PC-9 (cell line): Measurements from ENCODE around the gene UCHL1. TPM values are rescaled to one million over a fixed set of nuclear protein-coding genes. Genes with fewer than 3 reads are reported as not detected.

Source experiments
- BruUV-seq: library from RNA; stranded (reverse); fragments of 400-500 nt; replicated peaks from 2 replicates; lab custom pipeline; 2021; lab: Mats Ljungman, UMichigan
- CTCF ChIA-PET: fragments of 300-600 bp; sonication (Branson Sonifier 250); formaldehyde crosslinking; loops from one replicate; lab custom pipeline; 2022; ENCODE audit warnings: antibody characterized with exemption; lab: Charles Lee
- POLR2A ChIA-PET: fragments of 300-600 bp; sonication (Branson Sonifier 250); formaldehyde crosslinking; loops from one replicate; lab custom pipeline; 2022; ENCODE audit warnings: antibody characterized with exemption; ENCODE audit not compliant: unreplicated experiment; lab: Charles Lee
- DNase-seq, 2 experiments: peaks; one replicate each; pipeline versions ENCODE4 v3.0.0 to v3.0.0-alpha.2; 2015 to 2022; ENCODE audit warnings: mixed read lengths in 1 of 2
- H2AFZ ChIP-seq: fragments of 200-600 bp; sonication (generic); 2 replicates; pipeline ENCODE4 v1.8.1; 2017; ENCODE audit warnings: antibody characterized with exemption
- H3F3A ChIP-seq: fragments of 200-600 bp; sonication (generic); 2 replicates; pipeline ENCODE4 v1.8.1; 2017; ENCODE audit warnings: antibody characterized with exemption, mild to moderate bottlenecking, low read depth; ENCODE audit not compliant: insufficient read depth
- H3K27ac ChIP-seq: fragments of 200-600 bp; sonication (generic); 2 replicates; pipeline ENCODE4 v1.6.1; 2016; ENCODE audit warnings: mixed run types
- H3K27me3 ChIP-seq: fragments of 200-600 bp; sonication (generic); 2 replicates; pipeline ENCODE4 v1.6.1; 2016; ENCODE audit warnings: low read depth, mixed run types; ENCODE audit not compliant: insufficient read depth
- H3K36me3 ChIP-seq: fragments of 200-600 bp; sonication (generic); 2 replicates; pipeline ENCODE4 v1.6.1; 2016; ENCODE audit warnings: low read depth, mixed run types
- H3K4me1 ChIP-seq: fragments of 200-600 bp; sonication (generic); replicated peaks from 2 replicates; pipeline ENCODE4 v1.6.1; 2016; ENCODE audit warnings: mixed run types; ENCODE audit not compliant: insufficient read depth
- H3K4me2 ChIP-seq: fragments of 200-600 bp; sonication (generic); 2 replicates; pipeline ENCODE4 v1.6.1; 2017; ENCODE audit warnings: mixed run types
- H3K4me3 ChIP-seq: fragments of 200-600 bp; sonication (generic); 2 replicates; pipeline ENCODE4 v1.6.1; 2016; ENCODE audit warnings: mixed run types
- H3K79me2 ChIP-seq: fragments of 200-600 bp; sonication (generic); 2 replicates; pipeline ENCODE4 v1.6.1; 2017; ENCODE audit warnings: low read depth, mixed run types
- H3K9me2 ChIP-seq: fragments of 200-600 bp; sonication (generic); 2 replicates; pipeline ENCODE4 v1.8.1; 2017; ENCODE audit warnings: mild to moderate bottlenecking; ENCODE audit not compliant: insufficient read depth
- H3K9me3 ChIP-seq: fragments of 200-600 bp; sonication (generic); 2 replicates; pipeline ENCODE4 v1.8.1; 2016; ENCODE audit warnings: low read depth; ENCODE audit not compliant: insufficient read depth
- H4K20me1 ChIP-seq: fragments of 200-600 bp; sonication (generic); 2 replicates; pipeline ENCODE4 v1.8.1; 2017; ENCODE audit not compliant: insufficient read depth
- CTCF ChIP-seq: fragments of 200-600 bp; sonication (generic); conservative IDR thresholded peaks from 2 replicates; pipeline ENCODE4 v1.6.1; 2017; ENCODE audit warnings: mixed run types, antibody characterized with exemption, mild to moderate bottlenecking, moderate library complexity
- EZH2 ChIP-seq: fragments of 200-600 bp; sonication (generic); IDR thresholded peaks from 2 replicates; pipeline ENCODE4 v1.8.0; 2017; ENCODE audit warnings: antibody characterized with exemption, low read depth
- intact Hi-C: fragments of 100-400 bp; cut with micrococcal nuclease; formaldehyde crosslinking; loops from one replicate; pipeline ENCODE4 v1.10.0; 2022; ENCODE audit not compliant: unreplicated experiment
- total RNA-seq: library from RNA; stranded (reverse); gene quantifications from 2 replicates; pipeline ENCODE4 v1.2.3, GENCODE V29; 2021

The UCHL1 gene
- total RNA-seq, 1 experiment from 2014 or later, result 1,253 TPM

GRCh38 chr4:41299486-41299885, 42.8 kb downstream of the UCHL1 start:
- intact Hi-C loops, result no loop called here
- H3K9me2 ChIP-seq, result no peaks in the 10 kb centered on the region
- POLR2A ChIA-PET, result no interaction called here

GRCh38 chr4:41301137-41301536, 44.4 kb downstream of the UCHL1 start:
- no peaks in the 10 kb centered on the region for H3K9me3 ChIP-seq
- no peaks in the 10 kb centered on the region for H3K36me3 ChIP-seq
- BruUV-seq, result no TSS peak
- H3K27ac ChIP-seq, result no peak overlapping the region
- no peak overlapping the region for H3K4me2 ChIP-seq
- H2AFZ ChIP-seq, result no peak overlapping the region
- no peak for DNase-seq
- no peaks in the 10 kb centered on the region for H3K9me2 ChIP-seq
- H3K4me1 ChIP-seq, result no peaks in the 10 kb centered on the region
- no peaks in the 10 kb centered on the region for H3K27me3 ChIP-seq
- no peaks in the 10 kb centered on the region for H3K79me2 ChIP-seq
- intact Hi-C loops, result no loop called here
- H4K20me1 ChIP-seq, result no peaks in the 10 kb centered on the region
- ChIA-PET CTCF (no interaction called here), POLR2A (no interaction called here)
- no peaks in the 10 kb centered on the region for H3F3A ChIP-seq
- no peak overlapping the region for H3K4me3 ChIP-seq
- TF ChIP-seq CTCF, result no peak
- TF ChIP-seq EZH2, result no peak

More at GRCh38 chr4:41299486-41299885, 42.8 kb downstream of the UCHL1 start:
- Histone ChIP-seq H3F3A (no peaks in the 10 kb centered on the region), H3K4me3 (no peak overlapping the region), H4K20me1 (no peaks in the 10 kb centered on the region), H3K27ac (no peak overlapping the region), H3K79me2 (no peaks in the 10 kb centered on the region), H3K36me3 (no peaks in the 10 kb centered on the region), H3K4me1 (no peaks in the 10 kb centered on the region), H3K9me3 (0 out of 2 replicates have a peak, but pooled peaks cover 1% of the 10 kb centered on the region), H3K27me3 (no peaks in the 10 kb centered on the region), H2AFZ (no peak overlapping the region), H3K4me2 (no peak overlapping the region)
- CTCF ChIA-PET, result no interaction called here
- TF ChIP-seq EZH2 (no peak), CTCF (no peak)
- no TSS peak for BruUV-seq
- DNase-seq, result no peak

- ChIA-PET CTCF (interaction anchor here (0.6 kb wide), 1 partner anchor 741 kb away, joined by 6 read pairs; no protein-coding TSS in a partner anchor), POLR2A (no interaction called here)
- no peaks in the 10 kb centered on the region for H3F3A ChIP-seq
- H3K9me2 ChIP-seq, result no peaks in the 10 kb centered on the region
- no TSS peak for BruUV-seq
- no peaks in the 10 kb centered on the region for H3K79me2 ChIP-seq
- no peak for TF ChIP-seq EZH2
- TF ChIP-seq CTCF, result no peak
- intact Hi-C loops, result no loop called here
- H3K9me3 ChIP-seq, result no peaks in the 10 kb centered on the region
- no peaks in the 10 kb centered on the region for H3K36me3 ChIP-seq
- H2AFZ ChIP-seq, result no peak overlapping the region
- no peak overlapping the region for H3K4me3 ChIP-seq
- no peaks in the 10 kb centered on the region for H4K20me1 ChIP-seq
- no peak overlapping the region for H3K27ac ChIP-seq
- no peaks in the 10 kb centered on the region for H3K4me1 ChIP-seq
- DNase-seq, result no peak
- H3K4me2 ChIP-seq, result no peak overlapping the region
- no peaks in the 10 kb centered on the region for H3K27me3 ChIP-seq
Measured at GRCh38 chr4:41303372-41304118, 46.8 kb downstream of the UCHL1 start.
